ENCODE results near the gene TC2N.

The TC2N gene

DNA sequence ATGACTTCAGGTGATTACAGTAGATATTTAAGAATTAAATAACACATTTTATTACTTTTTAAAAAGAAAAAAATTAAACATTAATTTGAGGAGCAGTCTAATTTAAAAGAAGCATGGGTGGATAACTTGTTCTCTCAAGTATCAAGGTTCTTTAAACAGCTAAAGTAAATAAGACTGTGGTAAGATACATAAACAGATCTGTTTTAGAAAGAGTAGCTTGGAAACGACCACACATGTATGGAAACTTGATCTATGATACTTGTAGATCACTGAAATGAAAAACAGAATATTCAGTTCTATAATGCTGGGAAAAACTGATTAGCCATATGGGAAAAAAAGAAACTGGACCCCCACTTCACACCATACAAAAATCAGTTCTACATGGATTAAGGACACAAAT, 36.0 kb downstream of the TC2N start:
- Histone ChIP-seq H3K4me1 (peaks cover 0 to 39% (median 8%) of the 10 kb centered on the region in 4 donors), H3K27ac (peak overlapping the region in 1 of 2 donors; percentile 53), H3K36me3 (peaks cover 0 to 5% (median 0%) of the 10 kb centered on the region in 3 donors), H3K4me3 (no peak overlapping the region), H3K27me3 (no peaks in the 10 kb centered on the region), H3K9me3 (no peaks in the 10 kb centered on the region)
- no peak for DNase-seq
- intact Hi-C loops (cut with DNase I; ENCODE audit: low total_unique reads), result no loop called here
- TF ChIP-seq CTCF (IDR thresholded peaks at IDR 0.05), result no peak

GRCh38 chr14:91830777-91831176, 36.6 kb downstream of the TC2N start:
- H3K27ac ChIP-seq, result peak overlapping the region in 1 of 2 donors; percentile 53
- intact Hi-C loops (cut with DNase I; ENCODE audit: low total_unique reads), result no loop called here
- no peak for DNase-seq
- peaks cover 0 to 5% (median 0%) of the 10 kb centered on the region in 3 donors for H3K36me3 ChIP-seq
- no peaks in the 10 kb centered on the region for H3K9me3 ChIP-seq
- TF ChIP-seq CTCF (IDR thresholded peaks at IDR 0.05), result no peak
- no peaks in the 10 kb centered on the region for H3K27me3 ChIP-seq
- no peak overlapping the region for H3K4me3 ChIP-seq
- peaks cover 0 to 39% (median 7%) of the 10 kb centered on the region in 4 donors for H3K4me1 ChIP-seq

DNA sequence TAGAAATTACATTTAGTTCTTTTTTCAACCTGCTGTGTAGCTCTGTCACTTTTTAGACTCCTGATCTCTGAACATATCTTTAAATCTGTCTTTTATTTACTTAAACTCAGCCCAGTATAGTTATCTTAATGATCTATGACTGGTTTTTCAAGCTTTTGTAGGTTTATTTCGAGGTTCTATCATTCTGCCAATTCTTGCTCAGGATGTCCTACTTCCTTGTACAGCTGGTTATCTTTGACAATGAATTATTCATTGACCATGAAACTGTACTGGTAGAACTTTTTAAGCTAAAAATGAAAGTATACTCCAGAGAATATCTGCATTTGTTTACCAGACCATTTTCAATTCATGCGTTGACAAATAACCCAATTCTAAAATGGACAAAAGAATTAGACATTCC, 37.8 kb downstream of the TC2N start:
- no peaks in the 10 kb centered on the region for H3K27me3 ChIP-seq
- intact Hi-C loops (cut with DNase I; ENCODE audit: low total_unique reads), result no loop called here
- H3K27ac ChIP-seq, result peak overlapping the region in 1 of 2 donors; percentile 5
- no peaks in the 10 kb centered on the region for H3K9me3 ChIP-seq
- H3K36me3 ChIP-seq, result peaks cover 0 to 5% (median 0%) of the 10 kb centered on the region in 3 donors
- DNase-seq, result no peak
- no peak overlapping the region for H3K4me3 ChIP-seq
- no peak for TF ChIP-seq CTCF (IDR thresholded peaks at IDR 0.05)
- peaks cover 0 to 33% (median 6%) of the 10 kb centered on the region in 4 donors for H3K4me1 ChIP-seq

DNA sequence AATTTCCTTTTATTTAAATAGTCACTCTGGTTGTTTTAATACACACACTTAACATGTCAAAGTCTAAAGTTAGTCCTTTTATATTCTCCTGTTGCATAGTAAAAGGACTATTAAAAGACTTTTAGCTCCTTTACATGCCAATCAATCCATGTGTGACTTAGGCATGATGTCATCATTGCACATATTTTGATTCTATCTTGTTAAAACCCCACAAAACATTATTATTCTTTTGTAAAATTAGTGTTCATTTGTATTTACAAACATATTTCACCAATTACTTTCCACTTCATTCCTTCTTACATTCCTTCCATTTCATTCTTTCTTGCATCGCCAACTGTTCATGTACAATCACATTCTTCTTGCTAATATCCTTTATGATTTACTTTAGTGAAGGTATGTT, 39.6 kb downstream of the TC2N start:
- no peak for TF ChIP-seq CTCF (IDR thresholded peaks at IDR 0.05)
- no peaks in the 10 kb centered on the region for H3K9me3 ChIP-seq
- H3K27me3 ChIP-seq, result no peaks in the 10 kb centered on the region
- H3K4me3 ChIP-seq, result no peak overlapping the region
- no peak overlapping the region for H3K27ac ChIP-seq
- no peak for DNase-seq
- peaks cover 0 to 39% (median 6%) of the 10 kb centered on the region in 4 donors for H3K4me1 ChIP-seq
- intact Hi-C loops (cut with DNase I; ENCODE audit: low total_unique reads), result no loop called here
- H3K36me3 ChIP-seq, result peaks cover 0 to 5% (median 0%) of the 10 kb centered on the region in 3 donors

- peaks cover 0 to 9% (median 0%) of the 10 kb centered on the region in 4 donors for H3K4me1 ChIP-seq
- DNase-seq, result no peak
- H3K27me3 ChIP-seq, result no peaks in the 10 kb centered on the region
- H3K36me3 ChIP-seq, result peaks cover 0 to 4% (median 0%) of the 10 kb centered on the region in 3 donors
- intact Hi-C loops (cut with DNase I; ENCODE audit: low total_unique reads), result no loop called here
- no peak overlapping the region for H3K27ac ChIP-seq
- no peak for TF ChIP-seq CTCF (IDR thresholded peaks at IDR 0.05)
- peaks cover 0 to 4% (median 0%) of the 10 kb centered on the region in 3 donors for H3K9me3 ChIP-seq
- no peak overlapping the region for H3K4me3 ChIP-seq
These were observed 49.6 kb downstream of the TC2N start for GRCh38 chr14:91817566-91818325.
